GM12875 (cell line): ENCODE data around the gene KERA.

Source experiments
- H3K4me3 ChIP-seq: one replicate; pipeline ENCODE4 v1.5.1; 2011; ENCODE audit warnings: low read depth, low read length, control low read depth
- TF ChIP-seq, protein P1 (sequence below): IDR thresholded peaks from 2 replicates; pipeline ENCODE4 v1.5.1; 2011; ENCODE audit warnings: low read depth, mild to moderate bottlenecking, control low read depth, inconsistent platforms, low read length, moderate library complexity, borderline replicate concordance; ENCODE audit not compliant: insufficient read depth

The KERA gene

DNA sequence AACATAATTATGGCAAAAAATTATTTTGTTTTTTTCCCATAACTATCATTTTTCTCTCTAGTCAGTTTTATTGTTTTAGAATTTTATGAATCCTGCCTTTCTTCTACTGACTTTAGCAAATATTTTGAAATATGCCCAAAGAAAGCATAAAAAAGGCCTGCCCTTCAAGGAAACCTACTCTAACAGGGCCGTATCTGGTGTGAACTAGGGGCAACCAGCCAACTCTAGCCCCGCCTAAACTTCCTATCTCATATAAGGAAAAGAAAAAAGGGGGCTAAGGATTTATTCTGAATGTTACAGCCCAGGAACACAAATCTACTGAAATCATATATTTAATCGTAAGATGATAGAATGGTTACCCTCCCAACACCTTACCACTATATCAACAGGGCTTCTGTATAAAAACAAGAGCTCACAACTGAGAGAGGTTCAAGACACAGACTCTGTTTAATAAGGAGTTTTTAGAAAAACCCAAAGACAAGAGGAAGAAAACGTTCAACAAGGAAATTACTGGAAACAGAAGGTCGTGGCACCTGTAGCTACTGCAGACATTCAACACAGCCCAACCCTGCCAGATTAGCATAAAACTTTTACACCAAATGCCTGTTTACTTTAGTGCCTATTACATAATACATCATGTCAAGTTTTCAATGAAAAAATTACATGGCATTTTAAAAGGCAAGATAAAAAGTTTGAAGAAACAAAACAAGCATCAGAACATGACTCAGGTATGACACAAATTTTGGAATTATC, 40.1 kb downstream of the KERA start:
- TF ChIP-seq, protein P1, sequence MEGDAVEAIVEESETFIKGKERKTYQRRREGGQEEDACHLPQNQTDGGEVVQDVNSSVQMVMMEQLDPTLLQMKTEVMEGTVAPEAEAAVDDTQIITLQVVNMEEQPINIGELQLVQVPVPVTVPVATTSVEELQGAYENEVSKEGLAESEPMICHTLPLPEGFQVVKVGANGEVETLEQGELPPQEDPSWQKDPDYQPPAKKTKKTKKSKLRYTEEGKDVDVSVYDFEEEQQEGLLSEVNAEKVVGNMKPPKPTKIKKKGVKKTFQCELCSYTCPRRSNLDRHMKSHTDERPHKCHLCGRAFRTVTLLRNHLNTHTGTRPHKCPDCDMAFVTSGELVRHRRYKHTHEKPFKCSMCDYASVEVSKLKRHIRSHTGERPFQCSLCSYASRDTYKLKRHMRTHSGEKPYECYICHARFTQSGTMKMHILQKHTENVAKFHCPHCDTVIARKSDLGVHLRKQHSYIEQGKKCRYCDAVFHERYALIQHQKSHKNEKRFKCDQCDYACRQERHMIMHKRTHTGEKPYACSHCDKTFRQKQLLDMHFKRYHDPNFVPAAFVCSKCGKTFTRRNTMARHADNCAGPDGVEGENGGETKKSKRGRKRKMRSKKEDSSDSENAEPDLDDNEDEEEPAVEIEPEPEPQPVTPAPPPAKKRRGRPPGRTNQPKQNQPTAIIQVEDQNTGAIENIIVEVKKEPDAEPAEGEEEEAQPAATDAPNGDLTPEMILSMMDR = no peak
- no peak overlapping the region for H3K4me3 ChIP-seq

DNA sequence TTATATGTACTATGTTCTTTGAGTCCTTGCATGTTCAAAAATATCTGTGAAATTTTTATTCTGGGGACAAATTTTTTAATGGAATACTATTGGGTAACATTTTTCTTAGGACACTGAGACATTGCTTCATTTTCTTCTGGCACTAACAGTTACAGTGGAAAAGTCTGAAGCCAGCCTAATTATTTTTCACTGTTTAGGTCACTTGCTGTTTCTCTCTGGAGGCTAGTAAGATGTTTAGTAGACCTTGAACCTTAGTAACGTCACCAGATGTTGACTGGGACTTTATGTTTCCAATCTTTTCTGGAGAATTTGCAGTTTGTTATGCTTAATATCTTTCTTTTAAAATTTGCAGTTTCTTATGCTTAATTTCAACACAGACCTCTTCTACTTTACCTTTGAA, 40.8 kb downstream of the KERA start:
- H3K4me3 ChIP-seq = no peak overlapping the region
- TF ChIP-seq, protein P1 = no peak

DNA sequence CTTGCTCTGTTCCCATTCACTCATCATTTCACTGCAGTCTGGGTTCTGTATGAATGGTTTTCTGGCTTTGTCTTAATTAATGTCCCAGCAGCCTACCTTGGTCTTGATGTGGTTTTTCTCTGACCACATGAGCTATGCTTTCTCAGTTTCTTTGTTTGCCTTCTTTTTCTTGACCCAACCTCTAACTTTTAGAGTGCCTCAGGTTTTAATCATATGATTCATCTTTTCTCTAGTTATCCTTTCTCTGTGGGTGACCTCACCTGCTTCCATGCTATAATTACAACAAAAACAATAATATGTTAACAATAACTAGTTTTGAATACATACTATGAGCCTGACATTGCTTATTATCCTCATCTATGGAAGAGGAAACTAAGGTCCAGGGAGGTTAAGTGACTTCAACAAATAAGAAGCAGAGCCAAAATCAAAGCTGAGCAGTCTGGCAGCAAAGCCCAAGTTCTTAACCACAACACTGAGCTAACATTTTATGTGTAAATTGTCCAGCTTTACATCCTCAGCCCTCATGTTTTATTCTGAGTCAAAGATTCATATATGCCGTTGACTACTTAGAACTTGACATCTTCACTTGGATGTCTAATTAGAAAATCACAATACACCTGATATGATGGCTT, 48.4 kb downstream of the KERA start:
- no peak overlapping the region for H3K4me3 ChIP-seq
- TF ChIP-seq, protein P1 = no peak

DNA sequence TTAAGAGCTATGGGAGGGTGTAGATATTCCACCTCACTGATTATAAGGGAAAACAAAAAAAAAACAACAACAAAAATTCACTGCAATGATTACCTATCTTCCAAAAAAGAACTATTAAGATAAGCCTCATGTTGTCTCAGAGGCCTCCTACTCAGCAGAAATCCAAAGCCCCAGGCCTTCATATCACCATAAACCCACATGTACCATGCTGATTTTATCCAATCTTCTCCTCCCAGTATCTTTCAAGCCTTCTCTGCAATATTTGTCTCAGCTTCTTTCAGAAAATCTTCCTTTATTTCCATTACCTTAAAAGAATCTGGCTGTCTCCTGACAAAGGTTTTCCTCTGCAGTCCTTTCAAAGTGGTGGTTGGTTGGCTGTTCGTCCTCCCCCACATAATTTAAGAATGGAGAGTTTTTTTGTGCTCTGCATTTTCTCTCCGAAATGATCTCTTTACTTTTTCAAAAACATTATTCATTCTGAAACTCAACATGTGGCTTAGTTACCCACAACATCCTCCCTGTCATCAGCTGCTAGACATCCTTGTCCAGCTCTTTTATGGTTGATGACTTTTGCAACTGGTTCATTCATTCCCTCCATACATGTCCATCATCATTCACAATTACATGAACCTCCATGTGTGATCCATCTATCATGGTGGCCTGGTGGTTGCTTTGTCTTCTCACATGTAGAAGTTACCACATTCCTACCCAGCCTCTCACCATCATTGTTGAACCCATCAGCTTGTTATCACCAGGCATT, 50.1 kb downstream of the KERA start:
- TF ChIP-seq, protein P1 = no peak
- H3K4me3 ChIP-seq = no peak overlapping the region

DNA sequence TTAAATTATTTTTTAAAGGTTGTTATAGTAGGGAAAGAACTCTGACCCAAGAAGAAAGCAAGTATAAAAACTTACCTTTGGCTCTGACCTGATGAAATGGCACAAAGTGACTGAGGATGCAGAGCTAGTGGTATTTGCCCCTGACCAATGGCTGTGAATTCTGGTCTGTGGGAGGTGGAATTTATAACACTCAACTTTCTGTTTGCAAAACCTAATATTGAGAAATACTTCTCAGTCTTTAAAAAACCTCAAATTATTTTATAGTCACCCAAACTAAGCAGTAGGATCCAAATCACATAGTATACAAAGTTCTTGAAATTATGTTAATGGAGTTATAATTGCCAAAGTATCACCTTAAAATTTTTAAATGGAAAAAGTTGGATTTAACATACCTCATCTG, 53.0 kb downstream of the KERA start, which contains the start of gene EPYC:
EPYC (minus strand) TSS at position 101 of the 400 bp plus-strand sequence. CDS start 2,407 bp downstream, outside the sequence.
- no peak within 1 kb of the TSS for H3K4me3 ChIP-seq
- TF ChIP-seq, protein P1 = no peak

DNA sequence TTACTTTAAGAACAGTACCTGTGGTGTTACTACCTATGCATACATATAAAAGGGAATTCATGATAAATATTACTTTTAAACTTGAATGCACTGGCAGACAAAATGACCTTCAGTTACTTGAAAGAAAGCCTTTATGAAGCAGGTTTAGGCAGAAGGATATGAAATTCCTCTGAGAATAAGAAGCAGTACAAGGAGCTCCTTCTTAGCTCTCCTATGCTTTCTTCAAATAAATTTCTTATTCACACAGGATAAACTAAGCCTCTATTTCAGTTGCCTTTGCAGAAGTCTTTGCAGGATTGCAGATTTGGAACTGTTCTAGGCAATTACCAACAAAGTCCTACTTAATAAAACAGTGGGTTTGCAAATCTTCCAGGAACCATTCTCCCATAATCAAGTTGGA, 54.1 kb downstream of the KERA start:
- no peak overlapping the region for H3K4me3 ChIP-seq
- TF ChIP-seq, protein P1 = no peak
